ENCODE results near the gene STARD3NL. TPM values are rescaled to one million over a fixed set of nuclear protein-coding genes. Genes with fewer than 3 reads are reported as not detected.
"Not testable (repeated sequence)": the region's sequence is repeated elsewhere in the genome, so short reads cannot be mapped to it uniquely, and the experiment has no call there.

Gene STARD3NL
- polyA plus RNA-seq, 12 donors: 25.4 to 39.4 (median 33.4) TPM; not detected in 1

- peak; percentile 82 for DNase-seq
Measured at GRCh38 chr7:38215735-38216670, 38.0 kb downstream of the STARD3NL start.

GRCh38 chr7:38217672-38218071 lies 39.6 kb downstream of the STARD3NL start:
- DNase-seq: no peak

GRCh38 chr7:38220452-38220851 lies 42.4 kb downstream of the STARD3NL start:
- no peak for DNase-seq

GRCh38 chr7:38222481-38223096 lies 44.5 kb downstream of the STARD3NL start:
- peak; percentile 59 for DNase-seq

GRCh38 chr7:38223306-38223705 lies 45.3 kb downstream of the STARD3NL start:
- DNase-seq: no peak

GRCh38 chr7:38224392-38224791 lies 46.3 kb downstream of the STARD3NL start:
- DNase-seq: no peak

GRCh38 chr7:38229386-38229785 lies 51.3 kb downstream of the STARD3NL start:
- DNase-seq: no peak

GRCh38 chr7:38229884-38230642 lies 52.0 kb downstream of the STARD3NL start:
- DNase-seq: no peak

GRCh38 chr7:38232502-38233366 lies 54.7 kb downstream of the STARD3NL start:
- no peak for DNase-seq

GRCh38 chr7:38234759-38235158 lies 56.7 kb downstream of the STARD3NL start:
- not testable (repeated sequence) for DNase-seq

- no peak for DNase-seq
Measured at GRCh38 chr7:38235606-38236005, 57.6 kb downstream of the STARD3NL start.

GRCh38 chr7:38239129-38239528 lies 61.1 kb downstream of the STARD3NL start:
- DNase-seq: not testable (repeated sequence)

- DNase-seq: no peak
Measured at GRCh38 chr7:38241071-38241470, 63.0 kb downstream of the STARD3NL start.

- DNase-seq: no peak
Measured at GRCh38 chr7:38242814-38243213, 64.8 kb downstream of the STARD3NL start.

- not testable (repeated sequence) for DNase-seq
Measured at GRCh38 chr7:38243345-38243744, 65.3 kb downstream of the STARD3NL start.

GRCh38 chr7:38244516-38244915 lies 66.5 kb downstream of the STARD3NL start:
- DNase-seq: no peak

- DNase-seq: no peak
Measured at GRCh38 chr7:38245409-38245977, 67.4 kb downstream of the STARD3NL start.

- DNase-seq: no peak
Measured at GRCh38 chr7:38248069-38248567, 70.1 kb downstream of the STARD3NL start.

GRCh38 chr7:38249849-38250248 lies 71.8 kb downstream of the STARD3NL start:
- DNase-seq: not testable (repeated sequence)

- no peak for DNase-seq
Measured at GRCh38 chr7:38257350-38257677, 79.3 kb downstream of the STARD3NL start.

GRCh38 chr7:38259157-38259556 lies 81.1 kb downstream of the STARD3NL start:
- not testable (repeated sequence) for DNase-seq

Data from muscle of arm (tissue), 12 donors.